Activated CD4-positive, alpha-beta memory T cell treated with anti-CD3 and anti-CD28 coated beads, Interleukin-2, amount 10 ng/mL, durations not matched to agents 7 days and 5 days (primary cell): ENCODE data around the gene TTC13. TPM values are rescaled to one million over a fixed set of nuclear protein-coding genes. Genes with fewer than 3 reads are reported as not detected.

Source experiments
- CTCF ChIA-PET: fragments of 350-600 bp; sonication (Branson Sonifier 250); formaldehyde crosslinking; loops from one replicate; lab custom pipeline; 2021; ENCODE audit warnings: antibody characterized with exemption, inconsistent platforms; lab: Charles Lee
- POLR2A ChIA-PET: fragments of 350-600 bp; sonication (Branson Sonifier 250); formaldehyde crosslinking; loops from one replicate; lab custom pipeline; 2021; ENCODE audit warnings: antibody characterized with exemption; lab: Charles Lee
- DNase-seq: peaks from one replicate; pipeline ENCODE4 v3.0.0-alpha.2; 2020
- H3K27ac Mint-ChIP-seq: one replicate; pipeline ENCODE4 v1.8.0; 2021; ENCODE audit warnings: mild to moderate bottlenecking, mixed read lengths
- H3K27me3 Mint-ChIP-seq: one replicate; pipeline ENCODE4 v1.8.0; 2021; ENCODE audit warnings: mixed read lengths
- H3K36me3 Mint-ChIP-seq: one replicate; pipeline ENCODE4 v1.8.0; 2021; ENCODE audit warnings: low read depth, mixed read lengths
- H3K4me1 Mint-ChIP-seq: one replicate; pipeline ENCODE4 v1.8.0; 2021; ENCODE audit warnings: mixed read lengths
- H3K4me3 Mint-ChIP-seq: one replicate; pipeline ENCODE4 v1.8.0; 2021; ENCODE audit warnings: mild to moderate bottlenecking, mixed read lengths
- H3K9me3 Mint-ChIP-seq: one replicate; pipeline ENCODE4 v1.8.0; 2021; ENCODE audit warnings: mixed read lengths
- total RNA-seq, 2 experiments: library from RNA; stranded (reverse); gene quantifications; one replicate each; pipeline ENCODE4 v1.2.3, GENCODE V29; 2021

The TTC13 gene
- total RNA-seq, 2 experiments from 2014 or later, result 42.0 to 46.0 TPM

DNA sequence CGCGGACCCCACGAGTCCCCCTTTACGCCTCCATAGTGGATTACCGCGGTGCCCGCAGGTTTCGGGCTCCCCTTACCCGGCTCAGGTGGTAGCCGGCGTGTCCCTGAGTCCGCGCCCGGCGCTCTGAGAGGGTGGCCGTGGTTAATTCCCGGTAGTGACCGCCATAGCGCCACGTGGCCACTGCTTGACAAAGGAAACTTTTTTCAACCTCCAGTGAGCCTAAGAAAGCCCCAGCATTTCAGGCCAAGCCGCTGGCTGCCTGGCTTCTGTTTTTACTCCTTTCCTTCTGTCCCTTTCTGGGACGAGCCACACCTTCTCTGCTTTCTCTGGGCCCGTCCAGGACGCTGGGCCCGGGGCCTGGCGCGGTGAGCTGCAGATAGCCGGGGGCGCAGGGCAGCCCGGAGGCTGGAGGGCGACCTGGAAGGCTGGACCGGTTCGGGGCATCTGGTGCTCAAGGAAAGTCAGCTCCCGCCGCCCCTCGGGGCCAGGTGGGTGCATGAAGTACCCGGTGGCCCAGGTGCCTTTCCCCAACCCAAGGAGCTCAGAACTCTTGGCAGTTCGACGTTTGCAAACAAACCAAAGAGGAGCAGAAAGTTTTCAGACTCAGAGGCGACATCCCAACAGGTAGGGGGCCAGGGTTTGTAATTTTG lies 109.8 kb downstream of the TTC13 start:
- Mint-ChIP-seq H3K4me1 (peaks cover 15% of the 10 kb centered on the region), H3K27me3 (peaks cover 33% of the 10 kb centered on the region), H3K27ac (no peak overlapping the region), H3K9me3 (no peaks in the 10 kb centered on the region), H3K36me3 (no peaks in the 10 kb centered on the region), H3K4me3 (peak overlapping the region; percentile 74)
- CTCF ChIA-PET, result no interaction called here
- POLR2A ChIA-PET, result no interaction called here
- DNase-seq, result no peak

GRCh38 chr1:230867903-230868735 lies 110.5 kb downstream of the TTC13 start, which contains the start of gene C1orf198:
TSS of gene C1orf198 (minus strand) at chr1:230868521. CDS start at chr1:230868512, 9 bp downstream.
- Mint-ChIP-seq H3K9me3 (no peaks in the 10 kb centered on the region), H3K27me3 (peaks cover 33% of the 10 kb centered on the region), H3K27ac (no peak within 1 kb of the TSS), H3K4me1 (peaks cover 20% of the 10 kb centered on the region), H3K36me3 (no peaks in the 10 kb centered on the region), H3K4me3 (peak within 1 kb of the TSS; percentile 76)
- ChIA-PET CTCF (interaction anchor here (0.7 kb wide), 1 partner anchor 40 kb away, joined by 4 read pairs; no protein-coding TSS in a partner anchor), POLR2A (no interaction called here)
- peak; percentile 73 for DNase-seq

- H3K4me3 Mint-ChIP-seq, result peak overlapping the region; percentile 76
- CTCF ChIA-PET, result no interaction called here
Observed at GRCh38 chr1:230867101-230867902, 111.4 kb downstream of the TTC13 start.

GRCh38 chr1:230866171-230867070 lies 112.2 kb downstream of the TTC13 start:
- no peak for DNase-seq
- H3K4me3 Mint-ChIP-seq, result peak overlapping the region; percentile 9
- POLR2A ChIA-PET, result no interaction called here

More at GRCh38 chr1:230867101-230867902, 111.4 kb downstream of the TTC13 start:
- H3K27ac Mint-ChIP-seq, result no peak overlapping the region
- no peak for DNase-seq
- POLR2A ChIA-PET, result no interaction called here
- H3K27me3 Mint-ChIP-seq, result peaks cover 32% of the 10 kb centered on the region
- no peaks in the 10 kb centered on the region for H3K9me3 Mint-ChIP-seq
- peaks cover 24% of the 10 kb centered on the region for H3K4me1 Mint-ChIP-seq
- H3K36me3 Mint-ChIP-seq, result no peaks in the 10 kb centered on the region

DNA sequence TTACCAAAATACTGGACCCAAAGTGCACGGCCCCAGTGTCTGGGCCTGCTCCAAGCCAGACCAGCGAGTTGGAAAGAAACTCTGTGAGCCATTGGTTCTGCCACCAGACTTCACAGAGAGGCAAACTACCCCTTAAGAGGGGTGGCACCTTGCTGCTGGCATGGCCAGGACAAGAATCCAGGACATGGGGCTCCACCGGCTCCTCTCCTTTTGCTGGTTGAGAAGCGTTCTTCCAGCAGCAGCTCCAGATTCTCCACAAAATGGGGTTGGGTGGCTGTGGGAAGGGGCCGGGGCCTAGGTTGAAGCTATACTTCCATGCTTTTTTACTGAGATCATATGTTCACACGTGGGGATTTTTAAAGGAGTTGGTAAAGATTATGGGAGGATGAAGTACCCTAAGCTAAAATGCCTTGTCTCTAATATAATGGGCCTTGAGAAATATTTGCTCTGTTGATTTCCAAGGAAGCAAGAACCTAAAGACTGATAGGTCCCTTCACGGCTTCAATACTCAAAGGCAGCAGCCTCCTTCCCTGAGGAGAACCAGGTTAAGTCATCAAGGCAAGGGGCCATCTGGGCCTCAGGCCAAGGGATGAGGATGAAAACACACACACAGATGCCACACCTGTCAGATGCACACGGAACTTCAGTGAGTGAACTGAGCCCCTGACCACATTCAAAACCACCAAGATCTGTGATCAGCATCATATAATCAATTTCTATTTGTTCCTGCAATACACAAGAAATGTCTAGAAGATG lies 113.4 kb downstream of the TTC13 start:
- H3K4me1 Mint-ChIP-seq, result peaks cover 26% of the 10 kb centered on the region
- no peak overlapping the region for H3K4me3 Mint-ChIP-seq
- CTCF ChIA-PET, result no interaction called here

More at GRCh38 chr1:230866171-230867070, 112.2 kb downstream of the TTC13 start:
- Mint-ChIP-seq H3K9me3 (no peaks in the 10 kb centered on the region), H3K4me1 (peaks cover 24% of the 10 kb centered on the region), H3K36me3 (no peaks in the 10 kb centered on the region), H3K27ac (no peak overlapping the region), H3K27me3 (peaks cover 26% of the 10 kb centered on the region)
- CTCF ChIA-PET, result no interaction called here

DNA sequence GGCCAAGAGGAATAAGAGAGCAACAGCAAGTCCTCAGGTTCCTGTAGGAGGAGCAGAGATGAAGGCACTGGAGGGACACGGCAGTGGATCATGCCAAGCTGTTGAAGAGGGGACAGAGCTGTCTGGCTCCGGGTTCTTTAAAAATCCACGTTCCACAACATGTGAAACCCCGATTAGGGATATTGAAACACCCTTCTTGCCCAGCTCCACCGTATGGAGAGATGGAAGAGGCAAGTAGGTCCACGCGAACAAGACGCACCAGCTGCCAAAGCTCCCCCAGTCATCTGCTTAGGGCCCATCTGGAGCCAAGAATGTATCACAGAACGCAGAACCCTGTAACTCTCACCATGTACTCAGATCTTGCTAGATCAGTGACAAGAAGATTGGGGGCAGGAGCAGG lies 114.2 kb downstream of the TTC13 start:
- no peaks in the 10 kb centered on the region for H3K36me3 Mint-ChIP-seq
- H3K27me3 Mint-ChIP-seq, result peaks cover 15% of the 10 kb centered on the region
- ChIA-PET POLR2A (no interaction called here), CTCF (no interaction called here)
- peaks cover 24% of the 10 kb centered on the region for H3K4me1 Mint-ChIP-seq
- no peaks in the 10 kb centered on the region for H3K9me3 Mint-ChIP-seq
- DNase-seq, result no peak
- H3K4me3 Mint-ChIP-seq, result no peak overlapping the region
- no peak overlapping the region for H3K27ac Mint-ChIP-seq

More for the DNA sequence above, 113.4 kb downstream of the TTC13 start:
- Mint-ChIP-seq H3K27me3 (peaks cover 23% of the 10 kb centered on the region), H3K9me3 (no peaks in the 10 kb centered on the region), H3K36me3 (no peaks in the 10 kb centered on the region), H3K27ac (no peak overlapping the region)
- DNase-seq, result no peak
- POLR2A ChIA-PET, result no interaction called here

- peaks cover 20% of the 10 kb centered on the region for H3K4me1 Mint-ChIP-seq
- ChIA-PET POLR2A (no interaction called here), CTCF (no interaction called here)
- no peak overlapping the region for H3K4me3 Mint-ChIP-seq
- peaks cover 12% of the 10 kb centered on the region for H3K27me3 Mint-ChIP-seq
- no peak overlapping the region for H3K27ac Mint-ChIP-seq
- DNase-seq, result no peak
- no peaks in the 10 kb centered on the region for H3K9me3 Mint-ChIP-seq
- no peaks in the 10 kb centered on the region for H3K36me3 Mint-ChIP-seq
Observed at GRCh38 chr1:230863449-230863848, 115.2 kb downstream of the TTC13 start.

GRCh38 chr1:230861970-230862595 lies 116.6 kb downstream of the TTC13 start:
- Mint-ChIP-seq H3K9me3 (no peaks in the 10 kb centered on the region), H3K36me3 (no peaks in the 10 kb centered on the region), H3K4me3 (no peak overlapping the region), H3K4me1 (peaks cover 14% of the 10 kb centered on the region), H3K27me3 (peaks cover 7% of the 10 kb centered on the region), H3K27ac (no peak overlapping the region)
- DNase-seq, result no peak
- ChIA-PET CTCF (no interaction called here), POLR2A (no interaction called here)

DNA sequence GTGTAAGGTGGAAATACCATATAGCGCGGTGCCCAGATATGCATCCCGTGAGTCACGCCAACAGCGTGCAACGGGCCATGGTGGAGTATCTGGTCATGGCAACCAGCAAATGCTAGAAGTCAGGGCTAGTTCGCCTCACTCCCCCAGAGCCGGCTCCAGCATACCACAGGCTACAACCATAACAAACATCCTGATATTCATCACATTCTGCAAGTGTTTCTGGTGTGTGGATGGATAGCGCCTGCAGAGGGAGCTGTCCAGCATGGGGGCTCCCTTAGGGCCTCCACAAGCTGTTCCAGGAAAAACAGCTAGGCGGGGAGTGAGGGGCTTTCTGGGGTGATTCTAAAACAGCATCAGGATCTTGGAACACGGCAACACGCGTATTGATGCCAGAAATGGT lies 117.2 kb downstream of the TTC13 start:
- ChIA-PET CTCF (no interaction called here), POLR2A (no interaction called here)
- Mint-ChIP-seq H3K36me3 (no peaks in the 10 kb centered on the region), H3K27ac (no peak overlapping the region), H3K4me1 (peaks cover 11% of the 10 kb centered on the region), H3K27me3 (peaks cover 1% of the 10 kb centered on the region), H3K4me3 (no peak overlapping the region), H3K9me3 (no peaks in the 10 kb centered on the region)
- no peak for DNase-seq

DNA sequence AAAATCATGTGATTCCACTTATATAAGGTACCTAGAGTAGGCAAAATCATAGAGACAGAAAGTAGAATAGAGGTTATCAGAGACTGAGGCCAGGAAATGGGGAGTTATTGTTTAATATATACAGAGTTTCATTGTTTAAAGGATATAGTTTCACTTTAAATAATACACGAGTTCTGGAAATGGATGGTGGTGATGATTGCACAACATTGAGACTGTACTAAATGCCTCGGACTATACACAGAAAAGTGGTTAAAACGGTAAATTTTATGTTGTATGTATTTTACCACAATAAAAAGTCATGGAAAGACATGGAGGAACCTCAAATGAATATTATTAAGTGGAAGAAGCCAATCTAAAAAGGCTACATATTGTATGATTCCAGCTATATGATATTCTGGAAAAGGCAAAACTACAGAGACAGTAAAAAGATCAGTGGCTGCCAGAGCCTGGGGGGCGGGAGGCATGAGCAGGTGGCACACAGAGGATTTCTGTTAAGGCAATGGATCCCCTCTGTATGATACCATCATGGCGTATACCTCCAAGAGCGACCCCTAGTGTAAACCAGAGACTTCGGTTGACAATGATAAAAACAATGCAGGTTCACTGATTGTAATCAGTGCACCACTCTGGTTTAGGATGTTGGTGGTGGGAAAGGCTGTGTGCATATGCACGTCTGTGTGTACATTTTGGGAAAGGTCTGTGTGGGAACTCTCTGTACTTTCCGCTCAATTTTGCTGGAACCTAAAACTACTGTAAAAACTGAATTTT lies 117.9 kb downstream of the TTC13 start:
- no peak overlapping the region for H3K27ac Mint-ChIP-seq
- no peaks in the 10 kb centered on the region for H3K27me3 Mint-ChIP-seq
- POLR2A ChIA-PET, result no interaction called here
- no peaks in the 10 kb centered on the region for H3K36me3 Mint-ChIP-seq
- H3K4me3 Mint-ChIP-seq, result no peak overlapping the region
- CTCF ChIA-PET, result no interaction called here
- H3K9me3 Mint-ChIP-seq, result no peaks in the 10 kb centered on the region
- no peak for DNase-seq
- H3K4me1 Mint-ChIP-seq, result peaks cover 11% of the 10 kb centered on the region
